SU-DHL-6 (cell line): ENCODE measurements around the gene SYTL3.

Experiments
- H2AFZ ChIP-seq: fragments of 200-600 bp; sonication (generic); 2 replicates; pipeline ENCODE4 v1.6.1; 2014; ENCODE audit warnings: low read depth, mild to moderate bottlenecking, moderate library complexity, mixed read lengths, antibody characterized with exemption, low read length; ENCODE audit not compliant: severe bottlenecking
- H3F3A ChIP-seq: fragments of 200-600 bp; shearing (Covaris generic); 2 replicates; pipeline ENCODE4 v1.6.0; 2016; ENCODE audit warnings: antibody characterized with exemption, mild to moderate bottlenecking; ENCODE audit not compliant: insufficient read depth
- H3K27ac ChIP-seq: fragments of 200-600 bp; sonication (generic); 2 replicates; pipeline ENCODE4 v1.5.1; 2016; ENCODE audit warnings: low read depth, mild to moderate bottlenecking, low read length, moderate library complexity, mixed read lengths
- H3K27me3 ChIP-seq: fragments of 200-600 bp; sonication (generic), shearing (Covaris generic); 2 replicates; pipeline ENCODE4 v1.6.0; 2014; ENCODE audit warnings: mild to moderate bottlenecking, low read length
- H3K36me3 ChIP-seq: fragments of 200-600 bp; sonication (generic); 2 replicates; pipeline ENCODE4 v1.6.1; 2014; ENCODE audit warnings: mild to moderate bottlenecking, low read length, mixed read lengths
- H3K4me2 ChIP-seq: fragments of 300-600, 200-600 bp; shearing (Covaris generic), sonication (generic); 2 replicates; pipeline ENCODE4 v1.6.0; 2014; ENCODE audit warnings: low read length, low read depth, mild to moderate bottlenecking; ENCODE audit not compliant: poor library complexity, severe bottlenecking
- H3K4me3 ChIP-seq: fragments of 200-600 bp; sonication (generic); 2 replicates; pipeline ENCODE4 v1.5.1; 2014; ENCODE audit warnings: antibody characterized with exemption, low read length, mild to moderate bottlenecking, mixed read lengths; ENCODE audit not compliant: insufficient read depth, poor library complexity, severe bottlenecking
- H3K79me2 ChIP-seq: fragments of 200-600 bp; sonication (generic); 2 replicates; pipeline ENCODE4 v1.6.1; 2014; ENCODE audit warnings: mild to moderate bottlenecking, low read length, moderate library complexity; ENCODE audit not compliant: insufficient read depth
- H3K9ac ChIP-seq: fragments of 200-600 bp; sonication (generic); 2 replicates; pipeline ENCODE4 v1.7.0; 2014; ENCODE audit warnings: mild to moderate bottlenecking, low read length
- H3K9me2 ChIP-seq: fragments of 200-600 bp; sonication (generic); replicated peaks from 2 replicates; pipeline ENCODE4 v1.6.1; 2014; ENCODE audit warnings: low read length; ENCODE audit not compliant: insufficient read depth
- H3K9me3 ChIP-seq: fragments of 200-600 bp; sonication (generic); 2 replicates; pipeline ENCODE4 v1.6.1; 2014; ENCODE audit warnings: low read length, mixed read lengths; ENCODE audit not compliant: insufficient read depth
- H4K20me1 ChIP-seq: fragments of 200-600 bp; sonication (generic); 2 replicates; pipeline ENCODE4 v1.6.1; 2014; ENCODE audit warnings: low read depth, mild to moderate bottlenecking, antibody characterized with exemption, low read length, moderate library complexity, mixed read lengths
- EZH2phosphoT487 ChIP-seq: fragments of 200-600 bp; sonication (generic), shearing (Covaris generic); conservative IDR thresholded peaks from 2 replicates; pipeline ENCODE4 v1.6.1; 2018; ENCODE audit warnings: mild to moderate bottlenecking, antibody characterized with exemption, low read length, moderate library complexity, mixed read lengths
- TF ChIP-seq, protein P1 (sequence below): fragments of 200-600 bp; sonication (generic); IDR thresholded peaks from one replicate; pipeline ENCODE4 v1.5.1; 2017; ENCODE audit warnings: antibody characterized with exemption, mild to moderate bottlenecking, low read length, moderate library complexity; ENCODE audit not compliant: insufficient read depth, poor library complexity, severe bottlenecking

The SYTL3 gene

GRCh38 chr6:158718461-158719046, 68.7 kb downstream of the SYTL3 start:
- Histone ChIP-seq H3K9ac (no peak overlapping the region), H3K9me2 (no peaks in the 10 kb centered on the region), H3K4me3 (no peak overlapping the region), H3K9me3 (no peaks in the 10 kb centered on the region), H4K20me1 (no peaks in the 10 kb centered on the region), H3F3A (peaks cover 29% of the 10 kb centered on the region), H3K79me2 (no peaks in the 10 kb centered on the region), H3K27me3 (no peaks in the 10 kb centered on the region), H3K27ac (no peak overlapping the region), H2AFZ (no peak overlapping the region), H3K36me3 (no peaks in the 10 kb centered on the region), H3K4me2 (no peak overlapping the region)
- TF ChIP-seq, protein P1, sequence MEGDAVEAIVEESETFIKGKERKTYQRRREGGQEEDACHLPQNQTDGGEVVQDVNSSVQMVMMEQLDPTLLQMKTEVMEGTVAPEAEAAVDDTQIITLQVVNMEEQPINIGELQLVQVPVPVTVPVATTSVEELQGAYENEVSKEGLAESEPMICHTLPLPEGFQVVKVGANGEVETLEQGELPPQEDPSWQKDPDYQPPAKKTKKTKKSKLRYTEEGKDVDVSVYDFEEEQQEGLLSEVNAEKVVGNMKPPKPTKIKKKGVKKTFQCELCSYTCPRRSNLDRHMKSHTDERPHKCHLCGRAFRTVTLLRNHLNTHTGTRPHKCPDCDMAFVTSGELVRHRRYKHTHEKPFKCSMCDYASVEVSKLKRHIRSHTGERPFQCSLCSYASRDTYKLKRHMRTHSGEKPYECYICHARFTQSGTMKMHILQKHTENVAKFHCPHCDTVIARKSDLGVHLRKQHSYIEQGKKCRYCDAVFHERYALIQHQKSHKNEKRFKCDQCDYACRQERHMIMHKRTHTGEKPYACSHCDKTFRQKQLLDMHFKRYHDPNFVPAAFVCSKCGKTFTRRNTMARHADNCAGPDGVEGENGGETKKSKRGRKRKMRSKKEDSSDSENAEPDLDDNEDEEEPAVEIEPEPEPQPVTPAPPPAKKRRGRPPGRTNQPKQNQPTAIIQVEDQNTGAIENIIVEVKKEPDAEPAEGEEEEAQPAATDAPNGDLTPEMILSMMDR = peak; percentile 74
- no peak for TF ChIP-seq EZH2phosphoT487

DNA sequence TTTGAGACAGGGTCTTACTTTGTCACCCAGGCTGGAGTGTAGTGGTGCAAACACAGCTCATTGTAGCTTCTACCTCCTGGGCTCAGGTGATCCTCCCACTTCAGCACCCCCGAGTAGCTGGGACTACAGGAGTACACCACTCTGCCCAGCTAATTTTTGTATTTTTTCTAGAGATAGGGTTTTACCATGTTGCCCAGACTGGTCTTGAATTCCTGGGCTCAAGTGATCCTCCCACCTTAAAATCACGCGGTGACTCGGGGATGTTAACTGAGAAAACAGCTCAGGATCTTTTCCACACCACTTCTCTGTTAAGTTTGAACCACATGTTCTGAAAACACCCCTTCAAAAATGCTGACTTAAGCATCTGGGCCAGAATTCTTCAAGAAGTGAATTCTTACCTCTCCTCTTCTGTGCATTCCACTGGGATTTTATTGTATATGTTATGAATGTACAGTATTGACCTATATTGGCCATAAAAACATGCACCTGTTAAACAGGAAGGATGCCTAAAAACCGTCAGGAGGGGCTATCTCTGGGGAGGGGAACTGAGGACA, 72.4 kb downstream of the SYTL3 start:
- Histone ChIP-seq H3K27me3 (no peaks in the 10 kb centered on the region), H3K36me3 (no peaks in the 10 kb centered on the region), H3K9ac (no peak overlapping the region), H3F3A (peaks cover 3% of the 10 kb centered on the region), H3K9me2 (no peaks in the 10 kb centered on the region), H3K4me3 (no peak overlapping the region), H3K79me2 (no peaks in the 10 kb centered on the region), H3K9me3 (no peaks in the 10 kb centered on the region), H4K20me1 (no peaks in the 10 kb centered on the region), H3K4me2 (no peak overlapping the region), H3K27ac (no peak overlapping the region), H2AFZ (no peak overlapping the region)
- TF ChIP-seq, protein P1 = no peak
- no peak for TF ChIP-seq EZH2phosphoT487

DNA sequence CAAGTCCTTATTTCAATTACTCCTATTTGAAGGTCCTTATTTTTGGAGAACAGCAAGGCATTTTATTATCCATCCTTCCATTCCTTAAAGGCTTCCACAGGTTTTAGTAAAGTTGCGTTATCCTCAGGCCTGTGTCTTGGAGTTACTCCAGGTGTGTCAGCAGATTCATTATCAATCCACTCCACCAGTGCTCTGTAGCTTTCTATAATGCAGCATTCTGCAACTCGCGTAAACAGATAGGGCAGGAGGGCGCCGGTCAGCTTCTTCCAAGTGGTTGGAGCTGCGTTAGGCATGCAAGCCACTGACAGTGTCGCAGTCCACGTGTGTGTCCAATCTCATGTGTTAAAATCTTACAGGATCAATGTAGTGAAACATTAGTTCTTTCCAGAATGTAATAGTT, 75.8 kb downstream of the SYTL3 start:
- no peaks in the 10 kb centered on the region for H4K20me1 ChIP-seq
- no peak overlapping the region for H3K4me2 ChIP-seq
- TF ChIP-seq, protein P1 = no peak
- H3K27me3 ChIP-seq = no peaks in the 10 kb centered on the region
- H3K4me3 ChIP-seq = no peak overlapping the region
- H3K27ac ChIP-seq = no peak overlapping the region
- no peaks in the 10 kb centered on the region for H3K9me3 ChIP-seq
- no peak overlapping the region for H2AFZ ChIP-seq
- H3K36me3 ChIP-seq = no peaks in the 10 kb centered on the region
- H3F3A ChIP-seq = no peaks in the 10 kb centered on the region
- no peaks in the 10 kb centered on the region for H3K79me2 ChIP-seq
- H3K9ac ChIP-seq = no peak overlapping the region
- H3K9me2 ChIP-seq = no peaks in the 10 kb centered on the region
